ENCODE measurements around the gene ATOH8. TPM values are rescaled to one million over a fixed set of nuclear protein-coding genes. Genes with fewer than 3 reads are reported as not detected.

The ATOH8 gene
- polyA plus RNA-seq, 1 donor (not counting 4 experiments of a cell fraction or from before 2014, with no cell fraction given): not detected

DNA sequence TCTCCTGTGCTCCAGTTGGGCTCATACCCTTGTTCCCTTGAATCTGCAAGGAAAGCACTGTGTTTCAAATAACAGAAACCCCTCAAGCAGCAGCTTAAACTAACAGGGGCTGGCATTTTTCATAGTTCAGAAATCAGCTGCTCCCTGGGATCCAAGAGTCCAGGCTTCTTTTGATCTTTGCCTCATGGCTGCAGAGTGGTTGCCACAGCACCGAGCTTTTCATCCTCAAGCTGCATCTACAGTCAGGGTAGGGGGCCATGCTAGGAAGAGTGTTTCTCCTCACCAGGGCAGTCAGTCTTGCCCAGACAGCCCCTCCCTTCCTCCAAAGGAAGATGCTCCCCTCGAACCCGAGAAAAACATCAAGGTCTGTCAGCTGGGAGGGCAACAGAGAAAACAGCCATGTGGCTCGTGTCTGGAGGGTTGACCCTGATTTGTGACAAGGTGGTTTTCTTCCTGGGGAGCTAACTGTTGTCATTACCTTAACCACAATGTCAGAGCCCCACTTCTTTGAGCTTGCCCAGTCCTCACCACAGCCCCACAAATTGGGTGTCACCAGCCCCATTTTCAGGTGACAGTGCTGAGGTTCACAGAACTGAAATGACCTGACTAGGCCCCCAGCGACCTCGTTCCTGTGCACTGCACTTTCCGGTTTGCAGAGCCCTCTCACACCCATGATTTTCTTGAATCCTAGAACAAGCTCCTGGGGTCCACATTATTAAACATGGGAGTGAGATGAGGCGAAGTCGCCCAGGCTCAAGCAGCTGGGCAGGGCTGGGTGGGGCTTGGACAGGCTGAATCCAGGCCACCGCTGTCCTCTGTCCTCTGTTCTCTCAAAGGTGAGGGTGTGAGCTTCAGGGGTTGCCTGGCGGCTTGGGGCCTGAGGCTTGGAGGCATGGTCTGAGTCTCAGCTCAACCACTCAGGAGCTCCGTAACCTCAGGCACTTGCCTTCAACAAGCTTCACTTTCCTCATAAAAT is 21.9 kb downstream of the ATOH8 start:
- peaks cover 89% of the 10 kb centered on the region for H3K27me3 ChIP-seq (ENCODE audit: control insufficient read depth, extremely low read depth, insufficient read depth, low read length)
- peaks cover 17% of the 10 kb centered on the region for H3K4me1 ChIP-seq (ENCODE audit: control insufficient read depth, extremely low read depth, insufficient read depth, low read length)
- no peak overlapping the region for H3K4me2 ChIP-seq (ENCODE audit: control insufficient read depth, extremely low read depth, insufficient read depth, low read depth, low read length)
- no peak overlapping the region for H3K27ac ChIP-seq (ENCODE audit: control insufficient read depth, insufficient read depth, low read length)
- no peak overlapping the region for H2AFZ ChIP-seq (ENCODE audit: control insufficient read depth, low read length)
- no peaks in the 10 kb centered on the region for H3K79me2 ChIP-seq (ENCODE audit: control insufficient read depth, insufficient read depth, low read length)
- no peak for FAIRE-seq
- H3K4me3 ChIP-seq (ENCODE audit: control insufficient read depth in 2 of 3, extremely low read depth in 1 of 3, insufficient read depth in 2 of 3, low read depth in 1 of 3, low read length in 3 of 3): no peak overlapping the region
- no peaks in the 10 kb centered on the region for H3K9me3 ChIP-seq (ENCODE audit: control insufficient read depth, low read depth, low read length)
- no peaks in the 10 kb centered on the region for H3K9me1 ChIP-seq (ENCODE audit: control insufficient read depth, extremely low read depth, insufficient read depth, low read length)
- H4K20me1 ChIP-seq (ENCODE audit: control insufficient read depth, extremely low read depth, insufficient read depth, low read length): no peaks in the 10 kb centered on the region
- no peaks in the 10 kb centered on the region for H3K36me3 ChIP-seq (ENCODE audit: control insufficient read depth in 2 of 2, extremely low read depth in 1 of 2, insufficient read depth in 2 of 2, low read length in 2 of 2)
- dilution Hi-C loops (cut with MboI; ENCODE audit: extremely low pct_ligation_motif_present, low sequenced_read_pairs): no loop called here
- no peak for DNase-seq (ENCODE audit: low read depth, low spot score)
- TF ChIP-seq CTCF (optimal IDR thresholded peaks at IDR 0.05 in 1 of 3, IDR thresholded peaks at IDR 0.05 in 1 of 3, conservative IDR thresholded peaks at IDR 0.05 in 1 of 3; ENCODE audit: extremely low read depth in 1 of 3, insufficient read depth in 2 of 3, low read length in 3 of 3) (no peak), EZH2 (IDR thresholded peaks at IDR 0.05; ENCODE audit: low read length) (no peak)
- no peak overlapping the region for H3K9ac ChIP-seq (ENCODE audit: control insufficient read depth, extremely low read depth, insufficient read depth, low read length)

- H3K4me3 ChIP-seq (ENCODE audit: control insufficient read depth in 2 of 3, extremely low read depth in 1 of 3, insufficient read depth in 2 of 3, low read depth in 1 of 3, low read length in 3 of 3): no peak overlapping the region
- no peak overlapping the region for H3K9ac ChIP-seq (ENCODE audit: control insufficient read depth, extremely low read depth, insufficient read depth, low read length)
- no peak overlapping the region for H3K4me2 ChIP-seq (ENCODE audit: control insufficient read depth, extremely low read depth, insufficient read depth, low read depth, low read length)
- H3K9me1 ChIP-seq (ENCODE audit: control insufficient read depth, extremely low read depth, insufficient read depth, low read length): no peaks in the 10 kb centered on the region
- H3K9me3 ChIP-seq (ENCODE audit: control insufficient read depth, low read depth, low read length): no peaks in the 10 kb centered on the region
- no peak overlapping the region for H3K27ac ChIP-seq (ENCODE audit: control insufficient read depth, insufficient read depth, low read length)
- FAIRE-seq (no peak), DNase-seq (ENCODE audit: low read depth, low spot score) (no peak)
- TF ChIP-seq EZH2 (IDR thresholded peaks at IDR 0.05; ENCODE audit: low read length) (no peak), CTCF (optimal IDR thresholded peaks at IDR 0.05 in 1 of 3, IDR thresholded peaks at IDR 0.05 in 1 of 3, conservative IDR thresholded peaks at IDR 0.05 in 1 of 3; ENCODE audit: extremely low read depth in 1 of 3, insufficient read depth in 2 of 3, low read length in 3 of 3) (no peak)
- H2AFZ ChIP-seq (ENCODE audit: control insufficient read depth, low read length): no peak overlapping the region
- no peaks in the 10 kb centered on the region for H3K36me3 ChIP-seq (ENCODE audit: control insufficient read depth in 2 of 2, extremely low read depth in 1 of 2, insufficient read depth in 2 of 2, low read length in 2 of 2)
- peaks cover 81% of the 10 kb centered on the region for H3K27me3 ChIP-seq (ENCODE audit: control insufficient read depth, extremely low read depth, insufficient read depth, low read length)
- H3K4me1 ChIP-seq (ENCODE audit: control insufficient read depth, extremely low read depth, insufficient read depth, low read length): peaks cover 15% of the 10 kb centered on the region
- dilution Hi-C loops (cut with MboI; ENCODE audit: extremely low pct_ligation_motif_present, low sequenced_read_pairs): no loop called here
- no peaks in the 10 kb centered on the region for H3K79me2 ChIP-seq (ENCODE audit: control insufficient read depth, insufficient read depth, low read length)
- no peaks in the 10 kb centered on the region for H4K20me1 ChIP-seq (ENCODE audit: control insufficient read depth, extremely low read depth, insufficient read depth, low read length)
These were observed 22.9 kb downstream of the ATOH8 start for GRCh38 chr2:85776672-85777071.
